Measurements from ENCODE around the gene CCN2. TPM values are rescaled to one million over a fixed set of nuclear protein-coding genes. Genes with fewer than 3 reads are reported as not detected.

CCN2 gene
- total and polyA plus RNA-seq, 2 donors (not counting 1 experiment from before 2014, with no cell fraction given): 22.8 to 216 TPM

DNA sequence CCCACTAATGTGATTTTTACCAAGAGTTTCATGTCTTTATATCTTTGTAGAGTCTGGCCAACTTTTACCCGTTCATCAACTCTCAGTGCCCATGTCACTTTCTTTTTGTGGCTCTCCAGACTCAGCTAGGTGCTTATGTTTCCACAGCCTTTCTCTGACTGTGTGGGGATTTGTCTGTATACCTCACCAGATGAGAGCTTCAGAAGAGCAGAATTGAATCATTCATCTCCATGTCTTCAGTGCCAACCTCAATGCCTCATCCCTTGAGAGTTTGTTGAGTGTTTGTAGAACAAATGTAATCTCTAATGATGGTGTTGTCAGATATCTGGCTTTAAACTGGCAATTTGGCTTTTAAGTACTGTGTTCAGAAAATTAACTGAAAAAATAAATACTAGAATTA, 16.8 kb upstream of the CCN2 start:
- Histone ChIP-seq H3K27ac (ENCODE audit: insufficient read depth, low read length) (no peak overlapping the region), H2AFZ (ENCODE audit: low read length) (no peak overlapping the region), H3K27me3 (ENCODE audit: control insufficient read depth, insufficient read depth, low read length) (no peaks in the 10 kb centered on the region), H4K20me1 (ENCODE audit: control insufficient read depth, extremely low read depth, insufficient read depth, low read length) (no peaks in the 10 kb centered on the region), H3K4me1 (ENCODE audit: control insufficient read depth, extremely low read depth, insufficient read depth, low read length) (no peaks in the 10 kb centered on the region), H3K9ac (ENCODE audit: insufficient read depth, low read length) (no peak overlapping the region), H3K4me2 (ENCODE audit: extremely low read depth, insufficient read depth, low read length) (no peak overlapping the region), H3K4me3 (replicated peaks in 1 of 4; ENCODE audit: control extremely low read depth in 1 of 4, insufficient read depth in 1 of 4, low read depth in 3 of 4, low read length in 4 of 4) (no peak overlapping the region), H3K79me2 (ENCODE audit: control insufficient read depth, insufficient read depth, low read length) (no peaks in the 10 kb centered on the region), H3K36me3 (ENCODE audit: control insufficient read depth, insufficient read depth, low read length) (no peaks in the 10 kb centered on the region), H3K9me3 (ENCODE audit: control insufficient read depth, insufficient read depth, low read depth, low read length) (no peaks in the 10 kb centered on the region)
- TF ChIP-seq, protein P1, sequence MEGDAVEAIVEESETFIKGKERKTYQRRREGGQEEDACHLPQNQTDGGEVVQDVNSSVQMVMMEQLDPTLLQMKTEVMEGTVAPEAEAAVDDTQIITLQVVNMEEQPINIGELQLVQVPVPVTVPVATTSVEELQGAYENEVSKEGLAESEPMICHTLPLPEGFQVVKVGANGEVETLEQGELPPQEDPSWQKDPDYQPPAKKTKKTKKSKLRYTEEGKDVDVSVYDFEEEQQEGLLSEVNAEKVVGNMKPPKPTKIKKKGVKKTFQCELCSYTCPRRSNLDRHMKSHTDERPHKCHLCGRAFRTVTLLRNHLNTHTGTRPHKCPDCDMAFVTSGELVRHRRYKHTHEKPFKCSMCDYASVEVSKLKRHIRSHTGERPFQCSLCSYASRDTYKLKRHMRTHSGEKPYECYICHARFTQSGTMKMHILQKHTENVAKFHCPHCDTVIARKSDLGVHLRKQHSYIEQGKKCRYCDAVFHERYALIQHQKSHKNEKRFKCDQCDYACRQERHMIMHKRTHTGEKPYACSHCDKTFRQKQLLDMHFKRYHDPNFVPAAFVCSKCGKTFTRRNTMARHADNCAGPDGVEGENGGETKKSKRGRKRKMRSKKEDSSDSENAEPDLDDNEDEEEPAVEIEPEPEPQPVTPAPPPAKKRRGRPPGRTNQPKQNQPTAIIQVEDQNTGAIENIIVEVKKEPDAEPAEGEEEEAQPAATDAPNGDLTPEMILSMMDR (conservative IDR thresholded peaks at IDR 0.05 in 1 of 2, IDR thresholded peaks at IDR 0.05 in 1 of 2; ENCODE audit: low read depth in 1 of 2, low read length in 2 of 2): no peak
- no peak for TF ChIP-seq EZH2 (IDR thresholded peaks at IDR 0.05; ENCODE audit: low read length, missing control alignments)
- no peak for DNase-seq (ENCODE audit: low read depth in 2 of 2)

DNA sequence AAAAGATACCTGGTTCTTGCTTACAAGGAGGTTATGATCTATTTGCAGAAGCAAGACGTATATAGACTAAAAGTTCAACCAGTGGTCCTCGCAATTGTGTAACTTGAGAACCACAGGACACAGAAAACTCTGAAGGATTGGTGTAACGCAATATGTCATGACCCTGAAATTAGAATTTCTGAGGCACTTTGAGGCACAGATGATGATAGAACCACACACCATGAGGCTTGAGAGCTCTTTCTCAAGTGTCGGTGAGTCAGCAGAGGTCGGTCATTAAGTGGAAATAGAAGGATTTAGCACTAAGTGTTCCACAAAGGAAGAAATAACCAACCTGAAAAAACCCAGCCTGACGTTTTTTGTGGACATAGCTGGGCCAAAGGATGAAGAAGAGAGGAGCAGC, 15.3 kb upstream of the CCN2 start:
- no peak overlapping the region for H3K4me3 ChIP-seq (replicated peaks in 1 of 4; ENCODE audit: control extremely low read depth in 1 of 4, insufficient read depth in 1 of 4, low read depth in 3 of 4, low read length in 4 of 4)
- H3K4me1 ChIP-seq (ENCODE audit: control insufficient read depth, extremely low read depth, insufficient read depth, low read length): no peaks in the 10 kb centered on the region
- no peaks in the 10 kb centered on the region for H3K79me2 ChIP-seq (ENCODE audit: control insufficient read depth, insufficient read depth, low read length)
- no peak overlapping the region for H3K4me2 ChIP-seq (ENCODE audit: extremely low read depth, insufficient read depth, low read length)
- H3K36me3 ChIP-seq (ENCODE audit: control insufficient read depth, insufficient read depth, low read length): no peaks in the 10 kb centered on the region
- DNase-seq (ENCODE audit: low read depth in 2 of 2): peak; percentile 91
- no peaks in the 10 kb centered on the region for H3K9me3 ChIP-seq (ENCODE audit: control insufficient read depth, insufficient read depth, low read depth, low read length)
- H3K27ac ChIP-seq (ENCODE audit: insufficient read depth, low read length): no peak overlapping the region
- H4K20me1 ChIP-seq (ENCODE audit: control insufficient read depth, extremely low read depth, insufficient read depth, low read length): no peaks in the 10 kb centered on the region
- TF ChIP-seq EZH2 (IDR thresholded peaks at IDR 0.05; ENCODE audit: low read length, missing control alignments): no peak
- TF ChIP-seq, protein P1 (conservative IDR thresholded peaks at IDR 0.05 in 1 of 2, IDR thresholded peaks at IDR 0.05 in 1 of 2; ENCODE audit: low read depth in 1 of 2, low read length in 2 of 2): no peak
- H2AFZ ChIP-seq (ENCODE audit: low read length): no peak overlapping the region
- no peaks in the 10 kb centered on the region for H3K27me3 ChIP-seq (ENCODE audit: control insufficient read depth, insufficient read depth, low read length)
- no peak overlapping the region for H3K9ac ChIP-seq (ENCODE audit: insufficient read depth, low read length)

DNA sequence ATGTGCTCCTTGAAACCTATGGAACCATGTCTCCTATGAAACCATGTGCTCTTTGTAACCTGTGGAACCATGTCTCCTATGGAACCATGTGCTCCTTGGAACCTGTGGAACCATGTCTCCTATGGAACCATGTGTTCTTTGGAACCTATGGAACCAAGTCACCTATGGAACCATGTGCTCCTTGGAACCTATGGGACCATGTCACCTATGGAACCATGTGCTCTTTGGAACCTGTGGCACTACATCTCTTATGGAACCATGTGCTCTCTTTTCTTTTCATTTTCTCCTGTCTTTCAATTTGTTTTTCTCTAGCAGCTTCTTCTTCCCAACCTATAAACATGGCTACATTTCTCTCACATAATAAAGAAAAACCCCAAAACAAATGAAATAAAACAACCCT, 11.9 kb upstream of the CCN2 start:
- no peaks in the 10 kb centered on the region for H4K20me1 ChIP-seq (ENCODE audit: control insufficient read depth, extremely low read depth, insufficient read depth, low read length)
- H3K4me3 ChIP-seq (replicated peaks in 1 of 4; ENCODE audit: control extremely low read depth in 1 of 4, insufficient read depth in 1 of 4, low read depth in 3 of 4, low read length in 4 of 4): no peak overlapping the region
- no peaks in the 10 kb centered on the region for H3K27me3 ChIP-seq (ENCODE audit: control insufficient read depth, insufficient read depth, low read length)
- no peak overlapping the region for H2AFZ ChIP-seq (ENCODE audit: low read length)
- H3K4me2 ChIP-seq (ENCODE audit: extremely low read depth, insufficient read depth, low read length): no peak overlapping the region
- H3K9me3 ChIP-seq (ENCODE audit: control insufficient read depth, insufficient read depth, low read depth, low read length): no peaks in the 10 kb centered on the region
- H3K36me3 ChIP-seq (ENCODE audit: control insufficient read depth, insufficient read depth, low read length): no peaks in the 10 kb centered on the region
- no peak overlapping the region for H3K27ac ChIP-seq (ENCODE audit: insufficient read depth, low read length)
- TF ChIP-seq EZH2 (IDR thresholded peaks at IDR 0.05; ENCODE audit: low read length, missing control alignments): no peak
- TF ChIP-seq, protein P1 (conservative IDR thresholded peaks at IDR 0.05 in 1 of 2, IDR thresholded peaks at IDR 0.05 in 1 of 2; ENCODE audit: low read depth in 1 of 2, low read length in 2 of 2): no peak
- DNase-seq (ENCODE audit: low read depth in 2 of 2): no peak
- H3K4me1 ChIP-seq (ENCODE audit: control insufficient read depth, extremely low read depth, insufficient read depth, low read length): no peaks in the 10 kb centered on the region
- H3K79me2 ChIP-seq (ENCODE audit: control insufficient read depth, insufficient read depth, low read length): no peaks in the 10 kb centered on the region
- no peak overlapping the region for H3K9ac ChIP-seq (ENCODE audit: insufficient read depth, low read length)

Measured in fibroblast of lung (primary cell).